Epithelial cell of prostate (primary cell): ENCODE measurements around the gene MRPL12.
A peak's percentile ranks its signal among the peaks of the same experiment; 100 is the strongest.

Source experiments
- DNase-seq: peaks from one replicate; pipeline ENCODE4 v3.0.0-alpha.2; 2011; ENCODE audit warnings: low read depth, low spot score
- H3K27ac ChIP-seq: fragments of 450-650 bp; 2 replicates; pipeline ENCODE4 v1.5.1; 2017; ENCODE audit warnings: mild to moderate bottlenecking

MRPL12 gene

DNA sequence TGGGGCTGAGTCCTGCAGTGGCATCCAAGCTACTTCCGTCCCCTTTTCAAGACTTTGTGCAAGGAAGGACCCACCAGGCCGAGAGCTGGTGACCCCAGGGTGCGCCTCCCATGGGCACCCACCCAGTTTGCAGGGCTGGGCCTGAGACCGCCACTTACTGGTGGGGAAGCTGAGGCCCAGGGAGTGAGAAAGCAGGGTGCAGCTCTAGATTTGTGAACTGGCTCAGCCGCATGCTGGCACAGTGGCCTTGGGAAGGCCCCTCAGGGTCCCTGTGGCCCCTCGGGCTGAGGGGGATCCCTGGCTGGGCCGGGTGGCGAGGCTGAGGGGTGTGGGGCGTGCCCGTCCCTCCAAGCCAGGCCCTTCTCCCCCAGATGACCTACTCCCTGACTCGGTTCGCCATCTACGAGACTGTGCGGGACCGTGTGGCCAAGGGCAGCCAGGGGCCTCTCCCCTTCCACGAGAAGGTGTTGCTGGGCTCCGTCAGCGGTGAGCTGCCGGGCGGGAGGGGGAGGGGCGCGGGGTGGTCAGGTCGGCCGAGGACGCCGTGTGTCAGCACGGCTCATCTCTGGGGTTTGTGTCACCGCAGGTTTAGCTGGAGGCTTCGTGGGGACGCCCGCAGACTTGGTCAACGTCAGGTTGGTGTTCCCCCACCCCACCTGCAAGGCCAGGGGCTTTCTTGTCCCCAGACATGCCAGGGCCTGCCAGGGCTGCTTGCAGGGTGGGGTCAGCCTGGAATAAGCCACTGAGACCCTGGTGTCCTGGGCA lies 12.1 kb downstream of the MRPL12 start:
- H3K27ac ChIP-seq: no peak overlapping the region
- DNase-seq: no peak

DNA sequence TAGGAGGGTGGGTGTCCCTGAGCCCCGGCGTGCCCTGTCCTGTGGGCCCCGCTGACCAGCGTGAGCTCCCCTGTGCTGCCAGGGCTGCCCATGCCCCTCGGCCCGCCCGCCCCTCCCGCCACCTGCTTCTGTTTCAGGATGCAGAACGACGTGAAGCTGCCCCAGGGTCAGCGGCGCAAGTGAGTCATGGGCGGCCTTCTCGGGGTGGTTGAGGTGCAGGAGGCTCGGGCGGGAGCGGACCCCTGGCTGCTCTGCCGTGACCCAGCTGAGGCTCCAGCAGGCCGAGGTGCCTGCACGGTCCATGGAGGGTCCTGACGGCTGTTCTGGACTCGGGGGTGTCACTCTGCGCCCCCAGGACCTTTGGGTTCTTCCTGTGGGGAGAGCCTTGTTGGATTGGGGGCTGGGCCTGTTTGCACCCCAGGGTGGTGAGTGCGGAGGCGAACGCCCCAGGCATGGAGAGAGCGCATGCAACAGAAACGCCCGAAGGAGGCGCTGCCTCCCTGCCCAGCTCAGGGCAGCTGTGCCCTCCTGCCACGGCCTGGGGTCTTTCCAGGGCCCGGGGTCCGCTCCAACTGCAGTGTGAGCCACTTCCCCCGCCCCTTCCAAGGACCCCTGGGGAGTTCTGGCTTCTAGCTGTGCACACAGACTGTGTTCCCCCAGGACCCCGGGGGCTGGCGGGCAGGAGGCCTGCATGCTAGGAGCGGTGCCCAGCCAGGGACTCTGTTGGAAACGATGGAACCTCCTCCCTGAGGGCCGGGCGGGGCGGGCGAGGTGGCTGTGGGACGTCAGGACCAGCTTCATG lies 12.9 kb downstream of the MRPL12 start:
- no peak for DNase-seq
- no peak overlapping the region for H3K27ac ChIP-seq

DNA sequence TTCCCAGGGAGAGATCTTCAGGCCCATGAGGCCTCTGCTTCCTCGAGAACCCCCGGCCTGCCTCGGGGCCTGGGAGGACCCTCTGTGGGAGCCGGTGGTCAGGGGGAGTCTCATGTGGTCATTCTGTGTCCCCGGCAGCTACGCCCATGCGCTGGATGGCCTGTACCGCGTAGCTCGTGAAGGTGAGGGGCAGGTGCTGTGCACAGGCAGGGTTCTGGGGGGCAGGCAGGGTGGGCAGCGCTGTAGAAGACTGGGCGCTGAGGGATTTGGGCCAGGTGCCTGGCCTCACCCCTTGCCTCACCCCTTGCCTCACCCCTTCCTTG lies 13.5 kb downstream of the MRPL12 start:
- H3K27ac ChIP-seq: no peak overlapping the region
- DNase-seq: no peak

DNA sequence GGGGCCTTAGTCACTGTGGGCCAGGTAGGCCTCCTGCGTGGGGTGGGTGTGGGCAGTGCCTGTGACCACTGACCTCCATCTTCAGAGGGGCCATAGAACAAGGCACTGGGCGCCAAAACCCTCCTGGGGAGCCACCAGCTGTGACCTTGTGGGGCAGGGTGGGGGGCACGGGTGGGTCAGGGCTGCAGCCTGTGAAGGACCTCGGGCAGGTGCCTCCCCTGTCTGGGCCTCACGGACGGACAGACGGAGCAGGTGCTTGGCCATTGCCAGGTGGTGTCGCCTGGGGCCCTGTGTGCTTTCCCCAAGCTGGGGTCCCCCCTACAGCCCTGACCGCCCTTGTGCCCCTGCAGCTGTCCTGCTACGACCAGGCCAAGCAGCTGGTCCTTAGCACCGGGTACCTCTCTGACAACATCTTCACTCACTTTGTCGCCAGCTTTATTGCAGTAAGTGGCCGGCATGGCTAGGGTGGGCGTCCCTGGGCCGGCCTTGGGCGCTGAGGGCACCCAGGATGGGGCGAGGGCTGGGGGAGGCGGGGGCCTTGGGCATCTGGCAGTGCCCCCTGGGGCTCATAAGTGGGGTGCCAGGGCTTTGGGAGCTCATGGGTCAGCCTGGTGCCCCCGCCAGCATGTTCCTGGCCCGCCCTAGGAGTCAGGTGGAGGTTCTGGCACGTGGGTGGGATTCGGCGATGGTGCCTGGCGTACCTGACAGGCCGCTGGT lies 14.0 kb downstream of the MRPL12 start:
- H3K27ac ChIP-seq: no peak overlapping the region
- DNase-seq: no peak

DNA sequence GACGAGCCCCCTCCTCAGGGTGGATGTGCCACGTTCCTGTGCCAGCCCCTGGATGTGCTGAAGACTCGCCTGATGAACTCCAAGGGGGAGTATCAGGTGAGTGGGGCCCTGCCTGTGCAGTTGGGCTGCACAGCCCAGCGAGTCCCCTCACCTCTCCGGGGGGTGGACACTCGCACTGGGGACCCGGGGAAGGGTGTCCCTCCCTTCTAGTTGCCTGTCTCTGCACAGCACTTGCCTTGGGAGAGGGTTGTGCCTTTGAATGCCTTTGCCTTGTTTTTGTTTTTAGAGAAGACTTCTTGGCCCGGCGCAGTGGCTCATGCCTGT lies 14.6 kb downstream of the MRPL12 start:
- H3K27ac ChIP-seq: no peak overlapping the region
- DNase-seq: no peak

DNA sequence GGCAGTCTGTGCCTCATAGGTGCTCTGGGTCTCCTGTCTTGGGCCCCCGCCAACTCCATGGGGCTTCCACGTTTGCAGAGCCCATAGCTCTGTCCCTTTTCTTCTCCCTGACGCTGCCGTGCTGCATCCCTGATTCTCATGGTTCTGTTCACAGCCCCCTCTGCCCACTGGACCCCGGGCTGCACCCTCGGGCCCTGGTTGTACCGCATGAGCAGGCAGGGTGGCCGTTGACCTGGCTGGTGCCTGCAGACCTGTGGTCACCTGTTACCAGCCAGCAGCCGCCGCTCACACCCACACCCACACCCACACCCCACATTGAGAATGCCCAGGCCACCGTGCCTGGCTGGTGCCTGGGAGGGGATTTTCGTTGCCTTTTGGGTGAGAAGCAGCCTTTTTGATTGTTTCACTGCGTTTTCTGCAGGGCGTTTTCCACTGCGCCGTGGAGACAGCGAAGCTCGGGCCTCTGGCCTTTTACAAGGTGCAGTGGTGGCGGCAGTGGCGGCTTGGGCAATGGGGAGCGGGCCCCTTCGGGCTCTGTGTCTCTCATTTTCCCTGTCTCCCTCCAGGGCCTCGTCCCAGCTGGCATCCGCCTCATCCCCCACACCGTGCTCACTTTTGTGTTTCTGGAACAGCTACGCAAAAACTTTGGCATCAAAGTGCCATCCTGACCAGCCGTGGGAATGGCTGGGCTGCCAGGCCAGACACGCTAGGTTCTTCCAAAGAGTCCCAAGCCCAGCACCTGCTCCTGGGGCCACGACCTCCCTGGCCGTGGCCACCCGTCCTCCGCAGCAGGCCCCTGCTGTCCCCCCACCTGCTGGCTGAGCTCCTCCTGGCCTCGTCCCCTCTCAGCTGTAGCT lies 16.5 kb downstream of the MRPL12 start:
- no peak overlapping the region for H3K27ac ChIP-seq
- no peak for DNase-seq

DNA sequence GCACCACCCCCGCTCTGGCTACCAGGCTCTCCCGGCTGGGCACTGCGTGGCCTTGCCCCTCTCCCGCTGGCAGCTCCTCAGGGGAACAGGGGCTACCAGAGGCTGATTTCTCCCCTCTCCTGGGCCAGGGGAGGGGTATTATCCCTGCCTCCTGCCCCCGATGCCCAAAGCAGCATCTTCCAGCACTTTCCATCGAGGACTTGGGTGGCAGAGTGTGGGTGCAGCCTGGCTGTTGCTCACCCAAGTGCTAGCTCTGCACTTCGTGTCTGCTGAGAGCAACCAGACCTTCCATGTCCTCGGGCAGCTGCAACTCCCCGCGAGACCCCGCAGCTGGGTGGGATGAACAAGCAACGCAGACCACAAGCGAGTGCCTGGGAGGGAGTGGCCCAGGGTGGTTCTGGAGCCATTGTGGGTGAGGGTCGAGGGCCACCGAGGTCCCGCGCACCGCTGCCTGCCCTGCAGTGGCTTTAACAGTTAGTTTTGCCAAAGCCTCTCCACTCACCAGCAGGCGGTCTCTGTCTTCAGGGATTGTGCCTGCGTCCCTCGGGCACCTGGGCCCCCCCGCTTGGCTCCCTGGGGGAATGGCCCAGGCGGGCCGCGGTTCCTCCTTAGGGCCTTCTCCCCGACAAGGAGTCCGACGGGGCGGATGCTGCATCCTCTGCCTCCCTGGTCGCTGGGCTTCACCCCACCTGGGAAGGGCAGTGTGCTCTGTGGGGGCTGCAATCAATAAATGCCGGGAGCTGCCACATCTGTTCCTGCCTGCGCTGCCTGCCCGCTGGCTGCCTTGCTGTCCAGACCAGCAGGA lies 17.3 kb downstream of the MRPL12 start:
- DNase-seq: no peak
- H3K27ac ChIP-seq: no peak overlapping the region

DNA sequence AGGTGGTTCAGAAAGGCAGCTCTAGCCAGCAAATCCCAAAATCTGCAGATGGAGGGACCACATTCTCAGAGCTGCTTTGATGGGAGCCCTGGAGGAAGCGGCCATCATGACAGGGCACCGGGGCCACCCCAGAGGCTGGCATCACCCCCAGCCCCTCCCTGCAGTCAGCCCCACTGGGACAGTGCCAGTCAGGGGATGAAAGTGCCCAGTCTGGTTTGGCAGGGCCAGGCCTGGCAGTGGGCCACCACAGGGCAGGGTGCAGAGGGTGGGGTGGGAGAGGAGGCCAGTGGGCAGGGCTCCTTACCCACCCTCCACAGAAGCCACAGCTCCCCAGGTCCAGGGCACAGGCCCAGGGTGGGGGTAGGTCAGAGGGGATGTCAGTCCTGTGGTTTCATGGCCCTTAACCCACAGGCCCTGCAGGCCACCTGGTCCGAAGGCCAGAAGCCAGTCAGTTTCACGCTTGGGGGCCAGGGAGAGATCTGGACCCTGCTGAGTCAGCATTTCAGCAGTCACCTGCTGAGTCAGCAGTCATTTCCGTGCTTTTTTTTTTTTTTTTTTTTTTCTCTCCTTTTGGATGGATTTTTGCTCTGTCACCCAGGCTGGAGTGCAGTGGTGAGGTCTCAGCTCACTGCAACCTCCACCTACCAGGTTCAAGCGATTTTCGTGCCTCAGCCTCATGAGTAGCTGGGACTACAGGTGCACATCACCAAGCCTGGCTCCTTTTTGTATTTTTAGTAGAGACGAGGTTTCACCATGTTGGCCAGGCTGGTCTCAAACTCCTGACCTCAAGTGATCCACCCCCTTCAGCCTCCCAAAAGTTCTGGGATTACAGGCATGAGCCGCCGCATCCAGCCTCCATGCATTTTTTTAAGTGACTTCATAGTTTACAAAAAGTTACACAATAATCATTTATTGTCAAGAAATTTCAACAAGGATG lies 19.3 kb downstream of the MRPL12 start:
- no peak for DNase-seq

DNA sequence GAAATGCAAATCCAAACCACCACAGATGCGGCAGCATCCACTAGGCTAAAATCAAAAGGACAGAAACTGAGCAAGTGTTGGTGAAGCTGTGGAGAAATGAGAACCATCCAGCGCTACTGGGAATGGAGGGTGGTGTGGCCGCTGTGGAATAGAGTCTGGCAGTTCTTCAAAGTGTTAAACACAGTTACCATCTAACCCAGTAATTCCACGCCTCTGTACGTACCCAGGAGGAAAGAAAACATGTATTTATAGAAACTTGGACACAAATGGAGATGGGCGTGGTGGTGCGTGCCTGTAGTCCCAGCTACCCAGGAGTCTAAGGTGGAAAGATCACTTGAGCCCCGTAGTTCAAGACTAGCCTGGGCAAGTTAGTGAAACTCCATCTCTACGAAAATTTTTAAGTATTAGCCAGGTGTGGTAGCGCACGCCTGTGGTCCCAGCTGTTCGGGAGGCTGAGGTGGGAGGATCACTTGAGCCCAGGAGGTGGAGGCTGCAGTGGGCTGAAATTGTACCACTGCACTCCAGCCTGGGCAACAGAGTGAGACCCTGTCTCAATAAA lies 20.6 kb downstream of the MRPL12 start:
- peak overlapping the region; percentile 52 for H3K27ac ChIP-seq

More for the DNA sequence above, 19.3 kb downstream of the MRPL12 start:
- H3K27ac ChIP-seq: peak overlapping the region; percentile 52

DNA sequence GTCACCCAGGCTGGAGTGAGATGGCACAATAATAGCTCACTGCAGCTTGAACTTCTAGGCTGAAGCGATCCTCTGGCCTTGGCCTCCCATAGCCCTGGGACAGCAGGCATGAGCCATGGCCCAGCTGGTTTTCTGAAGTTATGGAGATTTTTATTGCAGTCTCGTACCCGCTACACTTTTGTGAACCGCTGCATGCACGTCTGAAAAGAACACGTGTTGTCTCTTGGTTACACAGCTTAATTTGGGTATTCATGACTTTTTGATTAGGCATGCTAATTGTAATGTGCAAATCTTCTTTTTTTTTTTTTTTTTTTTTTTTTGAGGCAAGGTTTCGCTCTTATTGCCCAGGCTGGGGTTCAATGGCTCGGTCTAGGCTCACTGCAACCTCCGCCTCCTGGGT lies 22.3 kb downstream of the MRPL12 start:
- no peak overlapping the region for H3K27ac ChIP-seq
- DNase-seq: no peak

More for the DNA sequence above, 20.6 kb downstream of the MRPL12 start:
- no peak for DNase-seq

DNA sequence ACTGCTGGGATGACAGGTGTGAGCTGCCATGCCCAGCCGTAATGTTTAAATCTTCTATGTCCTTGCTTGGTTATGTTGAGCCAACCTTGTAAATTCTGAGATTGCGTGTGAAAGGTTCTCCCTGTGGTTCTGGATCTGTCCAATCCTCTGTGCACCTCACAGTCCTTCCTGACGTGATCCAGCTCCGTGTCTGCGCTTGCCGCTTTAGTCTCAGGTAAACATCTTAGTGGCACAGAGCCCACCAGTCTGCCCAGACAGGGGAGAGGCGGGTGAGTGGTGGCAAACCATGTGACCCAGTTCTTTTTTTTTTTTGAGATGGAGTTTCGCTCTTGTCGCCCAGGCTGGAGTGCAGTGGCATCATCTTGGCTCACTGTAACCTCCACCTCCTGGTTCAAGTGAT lies 22.8 kb downstream of the MRPL12 start:
- no peak for DNase-seq
- H3K27ac ChIP-seq: no peak overlapping the region

DNA sequence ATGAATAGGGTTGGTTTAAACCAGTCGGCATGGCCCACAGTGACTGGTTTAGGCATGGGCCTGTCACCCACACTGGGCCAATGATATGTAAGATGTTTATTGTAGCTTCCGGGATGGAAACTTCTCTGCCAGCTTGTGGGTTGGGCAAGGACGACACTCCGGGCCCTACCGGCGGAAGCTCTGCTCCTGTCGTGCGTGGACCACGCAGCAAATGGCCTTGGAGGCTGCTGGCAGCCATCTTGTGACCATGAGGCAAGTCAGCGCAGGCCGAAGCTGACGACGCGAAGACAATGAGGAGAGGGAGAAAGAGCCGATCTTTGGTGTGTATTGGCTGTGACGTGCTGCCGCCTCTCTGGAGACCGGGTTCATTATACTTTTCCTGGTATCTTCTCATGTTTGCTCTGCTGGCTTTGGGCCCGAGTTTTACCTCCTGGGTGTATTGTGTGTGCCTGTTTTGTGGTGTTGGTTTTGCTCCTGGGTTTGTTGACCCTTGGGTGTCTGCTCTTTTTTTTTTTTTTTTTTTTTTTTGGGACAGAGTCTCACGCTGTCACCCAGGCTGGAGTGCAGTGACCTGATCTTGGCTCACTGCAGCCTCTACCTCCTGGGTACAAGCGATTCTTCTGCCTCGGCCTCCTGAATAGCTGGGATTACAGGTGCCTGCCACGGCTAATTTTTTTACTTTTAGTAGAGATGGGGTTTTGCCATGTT lies 24.3 kb downstream of the MRPL12 start:
- no peak for DNase-seq

DNA sequence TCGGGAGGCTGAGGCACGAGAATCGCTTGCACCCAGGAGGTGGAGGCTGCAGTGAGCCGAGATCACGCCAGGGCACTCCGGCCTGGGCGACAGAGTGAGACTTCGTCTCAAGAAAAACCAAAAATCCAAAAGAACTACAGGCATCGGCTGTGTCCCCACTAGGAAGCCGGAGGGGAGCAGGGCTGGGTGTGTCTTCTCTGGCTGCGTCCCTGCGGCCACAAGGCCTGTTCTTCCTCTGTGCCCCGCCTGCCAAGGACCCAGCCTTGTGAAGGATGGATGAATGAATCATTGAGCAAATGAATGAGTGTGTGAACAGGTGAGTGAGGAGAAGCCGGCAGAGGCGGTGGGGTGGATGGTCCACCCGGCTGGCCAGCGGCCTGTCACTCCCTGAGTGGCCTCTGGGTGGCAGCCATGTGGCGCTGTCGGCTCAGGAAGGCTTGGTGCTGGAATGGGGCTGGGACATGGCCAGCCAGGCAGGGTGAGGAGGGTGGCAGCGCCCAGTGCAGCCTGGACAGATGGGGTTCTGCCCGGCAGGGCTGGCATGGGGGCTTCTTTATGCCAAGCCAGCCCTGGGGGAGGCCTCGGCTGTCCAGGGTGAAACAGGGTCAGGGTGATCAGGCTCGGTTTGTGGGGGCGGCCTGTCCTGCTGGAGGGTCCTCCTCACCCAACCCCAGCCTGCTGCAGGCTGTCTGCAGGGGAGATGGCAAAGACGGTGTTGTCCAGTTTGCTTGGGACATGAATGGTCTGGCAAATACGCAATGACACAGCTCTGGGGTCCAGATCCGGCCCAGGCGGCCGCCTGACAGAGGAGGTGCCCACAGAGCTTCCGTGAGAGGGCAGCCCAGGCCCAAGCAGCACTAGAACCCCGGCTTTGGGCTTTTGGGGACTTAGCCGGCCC lies 30.6 kb downstream of the MRPL12 start:
- DNase-seq: no peak
- H3K27ac ChIP-seq: no peak overlapping the region

More for the DNA sequence above, 24.3 kb downstream of the MRPL12 start:
- H3K27ac ChIP-seq: no peak overlapping the region

DNA sequence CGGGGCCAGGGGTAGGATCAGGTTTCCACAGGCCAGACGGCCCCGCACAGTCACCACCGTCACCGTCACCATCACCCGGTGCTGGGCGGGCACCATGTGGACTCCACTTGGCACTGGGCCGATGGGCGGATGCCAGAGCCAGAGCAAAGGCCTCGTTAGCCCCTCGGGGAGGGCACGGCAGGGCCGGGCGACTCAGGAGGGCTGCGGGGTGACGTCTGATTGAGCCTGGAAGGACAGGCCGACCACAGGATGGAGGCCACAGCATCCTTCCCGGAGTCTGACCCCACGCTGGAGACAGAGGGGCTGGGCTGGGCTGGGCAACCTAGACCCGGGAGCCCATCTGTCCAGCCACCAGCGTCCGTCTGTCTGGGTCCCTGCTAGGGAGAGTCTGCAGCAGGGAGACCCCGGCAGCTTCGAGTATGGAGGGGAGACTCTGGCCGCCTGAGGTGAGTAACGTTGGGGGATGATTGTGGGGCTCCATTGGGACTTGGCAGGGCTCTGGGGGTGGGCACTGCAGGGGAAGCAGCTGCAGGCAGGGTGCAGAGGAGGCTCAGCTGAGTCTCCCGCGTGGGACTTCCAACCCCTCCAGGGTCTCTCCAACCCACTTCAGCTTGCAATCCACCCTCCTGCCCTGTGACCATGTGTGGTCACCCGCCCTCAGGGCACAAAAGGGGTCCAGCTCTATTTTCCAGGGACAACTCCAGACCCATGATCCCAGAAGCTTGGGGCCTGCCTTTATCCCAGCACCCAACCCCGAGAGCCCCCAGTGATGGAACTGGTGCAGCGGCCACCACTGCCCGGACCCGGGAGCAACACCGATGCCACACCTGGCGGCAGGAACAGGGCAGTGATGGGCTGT lies 31.5 kb downstream of the MRPL12 start:
- H3K27ac ChIP-seq: no peak overlapping the region
- no peak for DNase-seq

DNA sequence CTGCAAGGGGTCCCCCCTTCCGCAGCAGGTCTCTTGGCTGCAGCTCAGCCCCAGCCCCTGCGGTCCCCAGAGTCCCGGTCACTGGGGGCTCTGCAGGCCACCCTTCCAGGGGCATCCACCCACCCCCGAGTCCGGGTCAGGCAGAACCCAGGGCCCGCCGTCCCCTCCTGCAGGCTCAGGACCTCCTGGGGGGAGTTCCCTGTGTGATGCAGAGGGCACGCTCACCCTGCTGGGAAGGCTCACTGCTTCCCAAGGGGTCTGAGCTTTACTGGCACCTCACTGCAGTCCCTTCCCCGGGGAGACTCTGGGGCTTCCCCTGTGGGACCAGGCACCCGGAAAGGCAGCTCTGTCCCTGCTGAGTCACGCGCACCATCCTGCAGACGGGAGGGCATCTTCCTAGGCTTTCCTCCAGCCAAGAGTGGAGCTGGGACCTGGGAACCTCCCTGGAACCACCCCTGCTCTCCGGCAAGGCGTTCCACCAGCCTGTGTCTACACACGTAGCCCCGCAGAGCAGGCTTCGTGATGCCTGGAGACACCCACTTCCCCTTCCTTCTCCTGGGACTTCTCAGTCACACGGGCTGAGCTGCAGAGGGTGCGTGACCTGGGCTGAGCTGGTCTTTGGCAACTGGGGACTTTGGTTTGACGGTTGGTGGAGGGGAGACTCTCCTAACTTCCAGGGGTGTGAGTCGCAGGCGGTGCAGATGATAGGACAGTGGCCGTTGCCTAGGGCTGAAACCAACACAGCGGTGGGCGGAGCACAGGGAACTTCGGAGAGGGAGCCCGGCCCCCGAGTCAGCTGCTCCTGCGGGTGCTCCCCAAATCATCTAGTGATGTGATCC lies 32.3 kb downstream of the MRPL12 start:
- H3K27ac ChIP-seq: peak overlapping the region; percentile 48
- no peak for DNase-seq
